Amygdala (tissue), 56 donors: ENCODE measurements around the gene DOCK10.

Source experiments
- DNase-seq, 56 donors: peaks; one replicate each; lab custom pipeline; 2025; lab: John Stamatoyannopoulos, UW

DOCK10 gene

DNA sequence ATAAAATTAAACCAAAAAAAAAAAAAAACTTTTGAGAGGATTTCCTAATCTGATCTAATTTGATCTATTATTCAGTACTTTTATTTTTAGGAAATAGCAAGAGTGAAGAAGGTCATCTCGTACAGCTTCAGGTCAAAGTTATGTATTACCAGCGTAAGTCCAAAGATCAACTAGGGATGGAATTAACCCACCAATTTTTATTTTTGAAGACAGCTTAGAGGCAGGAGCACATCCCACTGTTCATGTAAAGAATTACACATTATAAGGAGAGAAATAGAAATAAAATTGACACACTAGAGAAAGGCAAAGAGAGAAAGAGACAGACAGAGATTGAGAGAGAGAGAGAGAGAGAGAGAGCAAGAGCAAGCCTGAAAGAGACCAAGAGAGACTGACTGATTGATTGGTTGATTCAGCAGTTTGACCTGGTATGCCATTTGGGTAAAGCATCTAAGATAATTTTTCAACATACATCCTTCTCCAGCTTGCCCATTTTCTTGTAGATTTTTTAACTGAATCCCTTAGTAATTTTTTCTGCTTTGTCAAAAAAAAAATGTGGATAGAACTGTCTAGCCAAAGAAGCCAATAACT lies 25.1 kb downstream of the DOCK10 start:
- no peak for DNase-seq

DNA sequence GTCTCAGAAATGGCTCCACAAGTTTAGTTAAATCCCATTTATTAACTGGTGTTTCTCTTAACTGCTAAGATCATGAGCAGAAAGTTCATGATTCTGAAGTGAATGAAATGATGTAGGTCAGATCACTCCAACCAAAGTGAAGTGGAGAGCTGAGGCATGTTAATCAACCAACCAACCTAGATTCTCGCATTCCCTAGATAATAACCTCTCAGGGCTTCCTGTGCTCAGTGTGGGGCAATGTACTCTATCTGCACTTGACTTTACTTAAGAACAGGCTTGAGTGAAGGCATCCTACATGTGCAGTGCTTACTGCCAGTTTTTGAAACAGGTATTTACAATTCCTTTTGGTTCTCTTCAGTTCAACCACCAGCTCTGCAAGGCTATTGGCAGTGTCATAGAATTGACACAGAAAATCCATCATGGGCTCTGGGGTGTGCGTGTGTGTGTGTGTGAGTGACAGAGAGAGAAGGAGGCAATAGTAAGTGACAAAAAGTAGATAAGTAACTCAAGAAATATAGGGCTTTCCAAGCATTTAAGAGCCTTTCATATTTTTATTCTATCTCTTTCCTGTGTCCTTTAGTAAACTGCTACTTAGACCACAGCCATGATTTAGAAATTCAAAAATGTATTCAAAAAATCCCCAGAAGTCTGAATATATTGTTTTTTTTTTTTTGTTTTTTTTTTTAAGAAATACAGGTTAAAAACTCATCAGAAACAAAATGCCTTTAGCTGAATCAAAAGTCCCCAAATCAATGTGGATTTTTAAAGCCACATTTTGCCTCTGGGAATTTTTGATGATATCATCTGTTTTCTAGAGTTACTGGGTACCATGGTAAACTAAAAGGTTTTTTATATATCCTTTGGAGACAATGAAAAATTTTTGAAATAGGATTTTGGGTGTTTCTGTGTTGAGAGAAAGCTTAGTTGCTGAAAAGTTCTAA lies 28.6 kb downstream of the DOCK10 start:
- DNase-seq: no peak

DNA sequence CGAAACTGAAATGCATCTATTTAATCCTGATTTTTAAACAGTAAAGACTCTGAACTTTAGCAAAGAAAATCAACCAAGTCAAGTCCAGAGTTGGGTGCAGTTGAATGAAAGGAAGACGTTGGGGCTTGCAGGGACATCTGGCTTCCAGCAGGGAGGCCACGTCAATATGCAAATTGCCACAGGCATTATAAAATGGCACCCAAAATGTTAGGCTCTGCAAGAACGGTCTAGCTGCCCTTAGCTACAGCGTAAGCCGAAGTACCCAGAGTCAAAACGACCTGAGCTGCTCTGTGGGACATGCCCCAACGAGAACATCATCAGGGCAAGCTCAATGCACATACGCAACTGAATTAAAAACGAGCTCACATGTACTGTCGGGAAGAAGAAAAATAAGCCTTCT lies 30.7 kb downstream of the DOCK10 start:
- DNase-seq: no peak

DNA sequence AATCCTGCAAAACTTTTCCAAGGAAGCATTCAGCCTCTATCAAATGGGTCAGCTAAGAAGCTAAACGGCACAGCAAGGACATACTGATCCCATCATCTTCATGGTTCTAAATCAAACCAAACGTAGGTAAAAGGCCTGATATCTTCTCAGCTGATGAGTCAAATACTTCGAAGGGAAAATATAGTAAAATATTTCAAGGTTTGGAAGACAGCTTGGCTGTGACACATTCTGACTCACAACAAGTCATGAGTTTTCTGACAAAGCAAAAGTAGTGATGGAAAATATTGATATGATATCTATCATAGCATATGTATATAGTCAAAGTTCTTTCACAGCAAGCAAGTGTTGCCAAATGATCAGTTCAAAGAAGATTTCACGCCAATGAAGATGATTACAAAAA lies 31.5 kb downstream of the DOCK10 start:
- no peak for DNase-seq

DNA sequence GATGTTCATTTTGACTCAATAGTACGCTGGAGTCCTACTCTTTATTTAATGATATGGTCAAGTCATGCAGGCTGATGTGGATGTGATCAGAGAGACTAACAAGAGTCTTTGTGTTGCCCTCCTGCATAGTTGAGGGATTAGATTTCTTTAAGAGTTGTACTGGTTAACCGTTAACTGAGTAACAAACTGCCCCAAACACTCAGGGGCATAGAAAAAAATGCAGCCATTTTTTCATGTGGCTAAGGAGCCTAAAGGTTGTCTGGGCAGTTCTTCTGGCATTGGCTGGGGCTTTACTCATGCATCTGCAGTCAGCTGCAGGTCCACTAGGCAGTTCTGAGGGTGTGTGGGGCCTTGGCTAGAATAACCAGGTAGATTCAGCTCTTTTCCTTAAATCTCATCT lies 32.5 kb downstream of the DOCK10 start:
- no peak for DNase-seq

DNA sequence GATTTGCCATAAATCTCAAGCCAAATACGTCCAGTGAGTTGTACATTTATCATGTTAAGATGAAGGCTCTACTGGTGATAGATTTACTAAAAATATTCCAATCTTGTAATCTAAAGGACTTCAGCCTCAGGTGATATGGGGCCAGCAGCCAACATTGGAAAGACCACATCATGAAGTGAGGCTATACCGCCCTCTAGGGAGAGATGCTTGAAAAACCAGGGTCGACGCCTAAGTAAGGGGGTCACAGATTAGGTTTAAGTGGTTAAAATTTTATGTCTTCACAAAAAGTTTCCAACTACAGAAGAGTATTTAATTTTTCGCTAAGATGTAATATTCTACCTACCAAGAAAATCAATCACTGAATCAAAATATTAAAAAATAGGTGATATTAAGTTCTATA lies 33.3 kb downstream of the DOCK10 start:
- no peak for DNase-seq

DNA sequence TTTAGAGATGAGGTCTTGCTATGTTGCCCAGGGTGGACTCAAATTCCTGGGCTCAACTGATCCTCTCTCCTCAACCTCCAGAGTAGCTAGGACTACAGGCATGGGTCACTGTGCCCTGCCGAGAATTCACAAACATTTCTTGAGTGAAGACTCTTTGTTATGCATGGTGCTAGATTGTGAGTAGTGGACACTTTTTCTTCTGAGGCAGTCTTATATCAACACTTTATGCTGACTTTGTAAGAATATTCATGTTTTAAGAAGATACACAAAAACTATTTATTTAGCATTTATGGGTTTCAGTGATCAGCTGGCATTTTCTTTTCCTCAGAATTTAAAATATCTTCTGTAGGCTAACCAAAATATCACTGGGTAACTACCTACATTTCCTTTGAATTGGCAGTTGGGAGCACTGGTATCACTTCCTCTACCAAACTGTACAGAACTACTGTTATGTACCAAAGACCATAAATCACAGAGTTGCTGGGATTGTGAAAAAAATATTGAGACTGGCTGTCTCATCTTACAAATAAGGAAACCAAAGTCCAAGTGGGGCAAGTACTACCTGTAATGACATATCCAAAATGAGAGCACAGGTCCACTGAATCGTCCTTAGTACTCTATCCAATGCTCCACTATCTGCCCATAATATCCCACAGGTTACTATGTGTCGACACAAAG lies 34.0 kb downstream of the DOCK10 start:
- no peak for DNase-seq

DNA sequence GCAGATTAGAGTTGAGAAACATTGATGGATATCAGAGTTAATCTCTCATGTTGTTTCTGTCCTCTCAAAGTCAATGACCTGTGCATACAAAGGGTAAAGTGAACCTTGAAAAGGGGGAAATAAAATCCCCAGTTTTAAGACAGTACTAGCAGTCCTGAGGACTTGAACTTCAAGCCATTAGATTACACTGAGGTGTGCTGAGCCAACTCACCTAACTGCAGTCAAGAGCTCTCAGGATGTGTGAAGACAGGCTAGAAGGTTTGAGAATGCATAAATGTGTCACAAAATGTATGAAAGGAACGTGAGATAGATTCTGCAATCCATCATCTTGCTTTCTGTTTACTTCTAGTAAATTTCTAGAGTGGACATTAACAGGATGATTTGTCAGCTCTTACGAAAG lies 35.5 kb downstream of the DOCK10 start:
- no peak for DNase-seq

DNA sequence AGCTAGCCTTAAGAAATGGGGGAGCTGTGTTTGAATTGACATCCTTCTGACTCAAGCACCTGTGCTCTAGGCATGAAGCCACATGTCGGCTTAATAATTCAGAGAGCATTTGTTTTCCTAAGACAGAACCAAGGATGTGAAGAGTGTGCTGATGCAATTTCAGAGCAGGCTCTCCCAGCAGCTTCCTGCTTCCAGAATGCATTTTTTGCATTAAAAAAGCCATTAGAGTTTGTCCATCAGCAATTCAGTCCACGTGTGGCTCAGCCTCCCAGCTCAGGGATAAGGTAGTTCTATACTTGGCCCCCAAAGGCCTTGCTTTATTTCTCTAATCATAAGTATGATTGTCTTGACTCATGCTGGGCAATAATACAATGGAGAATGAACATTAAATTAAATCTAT lies 37.7 kb downstream of the DOCK10 start:
- no peak for DNase-seq

DNA sequence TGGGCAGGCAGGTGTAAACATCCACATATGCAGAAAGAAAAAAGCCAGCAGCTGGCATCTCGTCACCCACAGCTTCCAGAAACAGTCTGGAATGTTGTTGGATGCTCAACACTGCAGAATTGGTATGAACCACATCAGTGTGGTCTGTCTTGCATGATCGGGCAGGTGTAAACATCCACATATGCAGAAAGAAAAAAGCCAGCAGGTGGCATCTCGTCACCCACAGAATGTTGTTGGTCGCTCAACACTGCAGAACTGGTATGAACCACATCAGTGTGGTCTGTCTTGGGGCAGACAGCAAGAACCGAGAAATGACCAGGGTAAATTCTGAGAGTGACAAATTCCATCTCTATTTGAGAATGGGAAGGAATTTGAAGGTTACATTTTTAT lies 39.6 kb downstream of the DOCK10 start:
- DNase-seq: peak in 2 of 56 donors; percentile 11 to 23

DNA sequence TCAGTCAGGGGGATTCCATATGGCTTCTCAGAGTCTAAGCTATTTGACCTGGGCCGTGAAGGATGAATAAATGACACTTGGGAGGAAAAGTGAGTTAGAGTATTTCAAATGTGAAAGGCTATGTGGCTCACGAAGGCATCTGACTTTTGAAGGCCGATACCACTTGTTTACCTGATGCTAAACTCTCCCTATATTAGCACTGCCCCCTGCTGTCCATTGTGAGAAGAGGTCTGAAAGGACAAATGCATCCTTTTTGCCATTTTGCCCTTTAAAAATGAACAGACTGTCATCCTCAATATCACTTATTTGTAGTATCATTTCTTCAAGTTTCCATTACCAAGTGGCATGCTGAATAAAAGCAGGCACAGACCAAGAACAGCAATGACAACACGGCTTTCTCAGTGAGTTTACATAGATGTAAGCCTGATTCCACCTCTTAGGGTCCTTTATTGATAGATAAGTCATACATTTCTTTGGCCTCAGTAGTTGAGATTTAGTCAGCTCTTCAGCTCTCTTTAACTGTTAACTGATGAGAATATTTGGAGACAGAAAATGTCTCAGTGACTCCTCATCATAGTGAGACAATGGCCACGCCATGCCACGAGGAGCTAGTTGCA lies 40.1 kb downstream of the DOCK10 start:
- peak in 22 of 56 donors; percentile 3 to 65 (median 24) for DNase-seq

DNA sequence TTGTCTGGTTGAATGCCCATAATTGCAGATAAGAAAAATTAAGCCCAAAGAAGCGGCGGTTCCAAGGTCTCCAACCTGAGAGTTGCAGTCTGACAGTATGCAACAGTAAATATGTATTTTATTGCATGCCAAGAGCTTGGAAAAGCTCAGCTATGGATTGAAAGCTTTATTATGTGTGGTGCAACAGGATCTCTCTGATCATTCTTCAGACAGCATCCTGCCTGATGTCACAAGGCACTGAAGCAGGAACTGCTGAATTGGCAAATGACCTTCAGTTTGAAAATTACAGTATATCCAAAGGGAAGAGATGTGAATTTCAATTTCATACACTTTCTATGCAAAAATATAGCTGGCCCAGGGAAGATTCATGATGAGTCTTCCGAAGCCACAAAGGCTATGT lies 42.5 kb downstream of the DOCK10 start:
- DNase-seq: no peak

DNA sequence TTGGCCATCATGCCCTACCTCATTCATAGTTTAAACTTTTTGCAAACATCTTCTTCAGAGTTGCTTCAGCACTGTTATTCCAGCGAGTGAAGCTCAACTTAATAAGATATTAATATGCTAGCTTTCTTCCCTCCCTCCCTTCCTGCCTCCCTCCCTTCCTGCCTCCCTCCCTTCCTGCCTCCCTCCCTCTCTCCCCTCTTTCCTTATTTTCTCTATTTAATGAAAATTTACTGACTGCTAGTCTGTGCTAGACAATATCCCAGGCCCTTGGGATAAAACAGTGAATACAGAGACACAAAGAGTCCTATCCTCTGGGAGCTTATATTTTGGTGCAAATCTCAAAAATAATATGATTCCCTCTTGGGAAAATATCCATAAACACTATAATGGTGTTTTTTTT lies 42.9 kb downstream of the DOCK10 start:
- no peak for DNase-seq

DNA sequence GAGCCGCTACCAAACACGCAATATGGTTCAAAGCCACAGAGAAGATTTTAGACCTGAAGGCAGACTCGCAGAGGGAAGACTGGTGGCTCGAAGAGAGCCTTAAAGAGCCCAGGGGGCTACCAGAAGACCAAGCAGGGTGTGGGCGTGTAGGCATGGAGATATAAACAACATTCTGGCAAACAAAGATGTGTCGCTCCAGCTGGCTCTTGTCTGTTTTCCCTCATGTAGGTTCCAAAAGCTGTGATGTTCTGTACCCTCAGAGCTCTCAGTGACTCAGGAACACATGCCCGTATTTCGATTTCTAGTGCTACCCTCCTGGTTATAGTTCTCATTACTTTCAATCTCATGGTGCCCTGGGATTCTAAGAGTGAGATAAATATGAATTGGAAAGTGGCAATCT lies 44.5 kb downstream of the DOCK10 start:
- peak in 16 of 56 donors; percentile 1 to 55 (median 23) for DNase-seq

DNA sequence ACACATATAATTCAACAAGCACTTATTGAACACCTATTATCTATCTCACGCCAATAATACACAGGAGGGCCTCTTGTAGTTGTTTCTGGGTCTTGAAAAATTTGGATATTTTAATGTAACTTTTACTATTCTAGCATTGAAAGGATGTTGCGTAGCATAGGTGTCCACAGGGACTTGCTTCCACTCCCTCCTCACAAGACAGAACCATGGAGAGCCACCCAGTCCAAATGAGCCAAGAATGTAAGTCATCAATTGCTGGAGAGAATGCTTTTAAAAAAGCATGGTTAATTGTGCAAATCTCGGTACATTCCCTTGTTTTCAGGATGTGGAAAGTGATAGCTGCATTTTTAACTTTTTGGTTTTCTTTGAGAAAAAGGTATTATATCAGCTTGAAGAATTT lies 46.8 kb downstream of the DOCK10 start:
- DNase-seq: no peak

DNA sequence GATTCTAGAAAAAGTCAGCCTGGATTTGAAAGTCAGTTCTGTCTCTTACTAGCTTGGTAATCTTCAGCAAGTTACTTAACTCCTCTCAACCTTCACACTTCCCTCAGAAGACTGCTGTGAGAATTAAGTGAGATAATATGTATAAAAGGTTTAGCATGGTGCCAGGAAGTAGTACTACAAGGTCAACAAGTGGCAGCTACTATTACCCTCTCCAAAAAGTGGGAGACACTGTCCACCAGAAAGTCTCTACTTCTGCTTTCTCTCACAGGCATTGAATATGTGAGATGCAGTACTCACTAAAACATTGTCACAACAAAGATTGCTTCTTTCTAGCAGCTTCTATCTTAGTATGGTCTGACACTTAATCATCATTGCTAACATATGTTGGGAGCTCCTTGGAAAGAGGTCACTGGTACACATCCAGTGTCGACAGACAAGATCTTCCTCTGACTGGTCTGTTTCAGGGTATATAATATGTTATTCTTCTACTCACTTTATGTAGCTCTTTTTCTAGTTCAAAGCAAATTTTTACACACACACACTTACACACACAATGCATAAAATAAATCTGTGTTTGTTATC lies 47.9 kb downstream of the DOCK10 start:
- DNase-seq: no peak

DNA sequence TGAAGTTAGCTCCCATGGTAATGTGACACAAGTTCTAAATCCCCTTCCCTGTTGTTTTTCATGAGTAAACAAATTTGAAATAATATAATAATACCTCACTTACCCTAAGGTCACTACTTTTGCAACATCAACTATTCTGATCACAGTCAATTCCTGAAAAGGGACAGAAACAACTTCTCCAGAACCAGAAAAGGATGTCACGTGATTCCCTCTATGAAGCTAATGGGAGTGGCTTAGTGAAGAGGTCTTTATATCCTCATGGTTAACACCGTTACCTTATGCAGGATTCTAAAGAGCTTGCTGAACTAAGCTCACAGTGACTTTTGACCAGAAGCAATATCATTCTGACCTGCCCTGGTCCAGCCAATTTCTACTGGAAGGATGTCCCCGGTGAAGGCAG lies 51.6 kb downstream of the DOCK10 start:
- DNase-seq: no peak

DNA sequence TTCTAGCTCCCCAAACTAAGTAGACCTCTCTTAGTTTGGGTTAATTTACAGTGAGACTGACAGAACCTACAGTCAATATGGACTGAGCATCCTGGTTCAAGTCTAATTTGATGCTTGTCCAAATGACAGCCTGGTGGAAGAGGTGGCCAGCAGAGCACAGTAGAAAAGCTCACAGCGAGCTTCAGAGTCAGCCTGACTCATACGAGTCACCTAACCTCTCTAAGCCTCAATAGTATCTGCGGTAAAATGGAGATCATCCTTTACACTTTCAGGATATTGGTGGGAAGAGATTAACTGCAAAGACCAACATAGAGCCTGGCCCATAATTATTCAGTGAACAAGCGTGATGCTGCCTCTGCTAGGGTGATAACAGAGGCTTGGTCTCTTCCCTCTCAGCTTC lies 54.5 kb downstream of the DOCK10 start:
- DNase-seq: no peak

DNA sequence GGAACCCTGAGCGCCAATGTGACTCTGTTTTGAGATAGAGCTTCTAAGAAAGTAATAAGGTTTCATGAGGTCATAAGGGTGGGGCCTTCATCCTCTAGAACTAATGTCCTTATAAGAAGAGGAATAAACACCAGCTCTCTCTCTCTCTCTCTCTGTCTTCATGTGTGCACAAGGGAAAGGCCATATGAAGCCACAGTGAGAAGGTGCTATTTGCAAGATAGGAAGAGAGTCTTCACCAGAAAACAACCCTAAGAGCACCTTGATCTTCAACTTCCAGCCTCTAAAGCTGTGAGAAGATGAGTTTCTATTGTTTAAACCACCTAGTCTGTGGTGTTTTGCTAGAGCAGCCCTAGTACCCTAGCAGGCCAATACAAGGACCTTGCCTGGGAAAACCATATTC lies 55.8 kb downstream of the DOCK10 start:
- DNase-seq: no peak

DNA sequence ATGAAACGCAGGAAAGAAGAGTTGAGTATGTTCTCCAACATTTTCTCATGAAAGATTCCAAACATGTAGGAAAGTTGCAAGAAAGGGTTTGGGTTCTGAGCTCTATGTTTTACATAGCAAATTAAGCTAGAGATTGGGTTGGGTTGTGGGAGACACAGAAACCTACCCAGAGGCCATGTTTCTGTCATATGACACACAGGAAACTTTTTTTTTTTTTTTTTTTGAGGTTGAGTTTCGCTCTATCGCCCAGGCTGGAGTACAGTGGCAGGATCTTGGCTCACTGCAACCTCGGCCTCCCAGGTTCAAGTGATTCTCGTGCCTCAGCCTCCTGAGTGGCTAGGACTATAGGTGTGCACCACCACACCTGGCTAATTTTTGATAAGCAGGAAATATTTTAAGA lies 57.6 kb downstream of the DOCK10 start:
- DNase-seq: no peak
